ENCODE data around the gene LRRC70. TPM values are rescaled to one million over a fixed set of nuclear protein-coding genes. Genes with fewer than 3 reads are reported as not detected.
"Not testable (repeated sequence)": the region's sequence is repeated elsewhere in the genome, so short reads cannot be mapped to it uniquely, and the experiment has no call there.

The LRRC70 gene
- total and polyA plus RNA-seq, 12 donors: 0.72 to 8.2 (median 3.4) TPM; not detected in 1

DNA sequence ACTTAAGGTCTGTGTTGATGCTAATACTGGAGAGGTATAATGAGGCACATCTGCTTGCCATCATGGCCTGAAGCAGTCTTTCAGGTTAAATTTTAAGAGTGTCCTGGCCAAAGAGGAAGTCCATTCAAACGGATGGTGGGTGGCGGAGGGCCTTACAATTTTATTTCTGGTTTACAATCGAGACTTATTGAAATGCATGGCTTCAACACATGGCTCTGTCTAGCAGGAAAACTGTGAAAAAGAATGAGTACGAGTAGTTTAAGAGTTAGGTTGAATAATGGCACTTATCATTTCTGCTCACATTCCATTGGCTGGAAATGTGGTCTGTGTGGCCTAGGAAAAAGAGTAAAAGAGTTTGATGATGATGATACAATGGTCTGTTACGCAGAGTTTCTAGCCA lies 42.1 kb downstream of the LRRC70 start:
- no peak overlapping the region for H3K27ac ChIP-seq
- intact Hi-C loops (cut with DNase I): loop anchor here in 1 of 2 donors (10.0 kb wide), 1 partner anchor 156 kb away; no protein-coding TSS in a partner anchor
- H3K27me3 ChIP-seq: no peaks in the 10 kb centered on the region
- H3K4me3 ChIP-seq: no peak overlapping the region
- TF ChIP-seq POLR2A (IDR thresholded peaks at IDR 0.05): no peak
- TF ChIP-seq, protein P1, sequence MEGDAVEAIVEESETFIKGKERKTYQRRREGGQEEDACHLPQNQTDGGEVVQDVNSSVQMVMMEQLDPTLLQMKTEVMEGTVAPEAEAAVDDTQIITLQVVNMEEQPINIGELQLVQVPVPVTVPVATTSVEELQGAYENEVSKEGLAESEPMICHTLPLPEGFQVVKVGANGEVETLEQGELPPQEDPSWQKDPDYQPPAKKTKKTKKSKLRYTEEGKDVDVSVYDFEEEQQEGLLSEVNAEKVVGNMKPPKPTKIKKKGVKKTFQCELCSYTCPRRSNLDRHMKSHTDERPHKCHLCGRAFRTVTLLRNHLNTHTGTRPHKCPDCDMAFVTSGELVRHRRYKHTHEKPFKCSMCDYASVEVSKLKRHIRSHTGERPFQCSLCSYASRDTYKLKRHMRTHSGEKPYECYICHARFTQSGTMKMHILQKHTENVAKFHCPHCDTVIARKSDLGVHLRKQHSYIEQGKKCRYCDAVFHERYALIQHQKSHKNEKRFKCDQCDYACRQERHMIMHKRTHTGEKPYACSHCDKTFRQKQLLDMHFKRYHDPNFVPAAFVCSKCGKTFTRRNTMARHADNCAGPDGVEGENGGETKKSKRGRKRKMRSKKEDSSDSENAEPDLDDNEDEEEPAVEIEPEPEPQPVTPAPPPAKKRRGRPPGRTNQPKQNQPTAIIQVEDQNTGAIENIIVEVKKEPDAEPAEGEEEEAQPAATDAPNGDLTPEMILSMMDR (IDR thresholded peaks at IDR 0.05): no peak
- H3K4me1 ChIP-seq (replicated peaks in 1 of 2): no peaks in the 10 kb centered on the region
- no peak for DNase-seq
- WGBS, 4 donors: 93 to 96% (median 94%) methylated on average over 5 of the region's 5 CpGs
- no peaks in the 10 kb centered on the region for H3K36me3 ChIP-seq (replicated peaks in 1 of 2)
- no peaks in the 10 kb centered on the region for H3K9me3 ChIP-seq (replicated peaks in 1 of 3)

DNA sequence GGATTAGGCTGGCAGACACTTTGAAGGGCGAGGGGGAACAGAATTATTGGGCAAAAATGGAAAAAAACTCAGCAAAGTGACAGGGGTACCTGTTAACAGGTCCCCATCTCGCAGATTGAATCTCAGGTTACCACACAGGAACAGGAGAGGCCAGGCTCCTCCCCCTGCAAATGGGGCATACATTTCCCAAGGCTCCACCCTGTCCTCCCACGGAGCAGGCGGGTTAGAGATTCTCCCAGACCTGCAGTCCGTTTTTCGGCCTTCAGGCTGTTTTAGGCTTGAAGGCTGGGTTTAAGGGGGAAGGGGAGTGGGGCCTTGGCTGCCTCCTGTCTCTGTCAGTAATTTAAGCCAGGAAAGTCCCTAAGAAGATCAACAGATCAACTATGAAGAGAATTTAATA lies 42.7 kb downstream of the LRRC70 start:
- Histone ChIP-seq H3K36me3 (replicated peaks in 1 of 2) (no peaks in the 10 kb centered on the region), H3K27ac (no peak overlapping the region), H3K4me1 (replicated peaks in 1 of 2) (no peaks in the 10 kb centered on the region), H3K27me3 (no peaks in the 10 kb centered on the region), H3K4me3 (no peak overlapping the region), H3K9me3 (replicated peaks in 1 of 3) (no peaks in the 10 kb centered on the region)
- DNase-seq: no peak
- intact Hi-C loops (cut with DNase I): loop anchor here in 1 of 2 donors (10.0 kb wide), 1 partner anchor 156 kb away; no protein-coding TSS in a partner anchor
- TF ChIP-seq, protein P1 (IDR thresholded peaks at IDR 0.05): no peak
- 87 to 91% (median 91%) methylated on average over 6 of the region's 6 CpGs for WGBS, 4 donors

- no peak for DNase-seq
- no peaks in the 10 kb centered on the region for H3K36me3 ChIP-seq (replicated peaks in 1 of 2)
- 89 to 100% (median 92%) methylated on average over 1 of the region's 1 CpG for WGBS, 4 donors
- no peaks in the 10 kb centered on the region for H3K27me3 ChIP-seq
- H3K9me3 ChIP-seq (replicated peaks in 1 of 3): no peaks in the 10 kb centered on the region
- no peak overlapping the region for H3K4me3 ChIP-seq
- no peak overlapping the region for H3K27ac ChIP-seq
- no peaks in the 10 kb centered on the region for H3K4me1 ChIP-seq (replicated peaks in 1 of 2)
- intact Hi-C loops (cut with DNase I): loop anchor here in 1 of 2 donors (10.0 kb wide), 1 partner anchor 158 kb away; no protein-coding TSS in a partner anchor
- no peak for TF ChIP-seq POLR2A (IDR thresholded peaks at IDR 0.05)
- TF ChIP-seq, protein P1 (IDR thresholded peaks at IDR 0.05): no peak
Measured at GRCh38 chr5:62623271-62623670, 44.7 kb downstream of the LRRC70 start.

DNA sequence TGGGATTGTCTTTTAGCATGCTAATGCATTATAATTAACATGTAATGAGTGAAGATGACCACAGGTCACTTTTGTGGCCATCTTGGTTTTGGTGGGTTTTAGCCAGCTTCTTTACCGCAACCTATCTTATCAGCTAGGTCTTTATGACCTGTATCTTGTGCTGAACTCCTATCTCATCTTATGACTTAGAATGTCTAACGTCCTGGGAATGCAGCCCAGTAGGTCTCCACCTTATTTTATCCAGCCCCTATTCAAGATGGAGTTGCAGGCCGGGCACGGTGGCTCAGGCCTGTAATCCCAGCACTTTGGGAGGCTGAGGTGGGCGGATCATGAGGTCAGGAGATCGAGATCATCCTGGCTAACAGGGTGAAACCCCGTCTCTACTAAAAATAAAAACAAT lies 45.8 kb downstream of the LRRC70 start:
- not testable (repeated sequence) for H3K4me1 ChIP-seq (replicated peaks in 1 of 2); H3K36me3 ChIP-seq (replicated peaks in 1 of 2); H3K27ac ChIP-seq; DNase-seq; H3K27me3 ChIP-seq; H3K9me3 ChIP-seq (replicated peaks in 1 of 3); H3K4me3 ChIP-seq
- intact Hi-C loops (cut with DNase I): loop anchor here in 1 of 2 donors (10.0 kb wide), 1 partner anchor 160 kb away; no protein-coding TSS in a partner anchor
- WGBS, 4 donors: 96 to 97% (median 96%) methylated on average over 7 of the region's 7 CpGs

DNA sequence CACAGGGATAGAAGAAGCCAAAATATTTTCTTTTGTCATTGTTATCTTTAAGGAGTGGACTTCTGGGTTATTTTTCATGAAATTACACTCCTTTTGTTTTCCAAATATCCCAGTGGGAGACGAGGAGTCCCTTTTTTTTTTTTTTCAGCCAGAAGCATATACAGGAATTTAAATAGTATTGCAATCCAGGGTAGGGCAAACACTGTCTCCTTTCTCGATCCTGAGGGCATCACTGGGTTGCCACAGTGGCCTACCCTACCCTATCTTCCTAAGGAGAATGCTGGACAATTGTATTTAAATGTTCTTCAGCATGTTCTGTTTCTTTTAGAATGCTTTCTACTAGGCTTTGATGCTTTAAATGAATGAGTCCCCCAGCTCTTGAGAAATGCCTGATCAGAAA lies 47.9 kb downstream of the LRRC70 start:
- DNase-seq: no peak
- intact Hi-C loops (cut with DNase I): loop anchor here in 1 of 2 donors (10.0 kb wide), 1 partner anchor 162 kb away; no protein-coding TSS in a partner anchor
- whole genome bisulfite sequencing, 4 donors: 86 to 95% (median 91%) methylated on average over 2 of the region's 2 CpGs
- no peaks in the 10 kb centered on the region for H3K27me3 ChIP-seq
- H3K4me3 ChIP-seq: no peak overlapping the region
- no peak overlapping the region for H3K27ac ChIP-seq
- H3K9me3 ChIP-seq (replicated peaks in 1 of 3): no peaks in the 10 kb centered on the region
- H3K4me1 ChIP-seq (replicated peaks in 1 of 2): no peaks in the 10 kb centered on the region
- no peaks in the 10 kb centered on the region for H3K36me3 ChIP-seq (replicated peaks in 1 of 2)
- no peak for TF ChIP-seq POLR2A (IDR thresholded peaks at IDR 0.05)
- TF ChIP-seq, protein P1 (IDR thresholded peaks at IDR 0.05): no peak

Measured in adrenal gland (tissue), 12 donors.